GM23338 (cell line): ENCODE measurements around the gene ASB11. TPM values are rescaled to one million over a fixed set of nuclear protein-coding genes. Genes with fewer than 3 reads are reported as not detected.

Experiments used
- ATAC-seq: fragments of 200-7000 bp; cut with Tn5 transposase; 3 replicates; pipeline ENCODE4 v1.9.1; 2020
- DNase-seq: peaks from one replicate; pipeline ENCODE4 v3.0.0-alpha.2; 2015; ENCODE audit warnings: low spot score
- H2AFZ ChIP-seq: fragments of 200-600 bp; sonication (generic); 2 replicates; pipeline ENCODE4 v1.8.0; 2016; ENCODE audit warnings: antibody characterized with exemption, mild to moderate bottlenecking, moderate library complexity
- H3F3A ChIP-seq: fragments of 200-600 bp; sonication (generic); replicated peaks from 2 replicates; pipeline ENCODE4 v1.8.0; 2017; ENCODE audit warnings: antibody characterized with exemption, mixed run types, low read depth
- H3K27ac ChIP-seq: fragments of 200-600 bp; sonication (generic); 2 replicates; pipeline ENCODE4 v1.6.1; 2016; ENCODE audit warnings: low read depth
- H3K27me3 ChIP-seq: fragments of 200-600 bp; sonication (generic); 2 replicates; pipeline ENCODE4 v1.8.0; 2016; ENCODE audit warnings: mild to moderate bottlenecking, mixed run types, moderate library complexity; ENCODE audit not compliant: insufficient read depth
- H3K36me3 ChIP-seq: fragments of 200-600 bp; sonication (generic); 2 replicates; pipeline ENCODE4 v1.8.0; 2016; ENCODE audit warnings: mild to moderate bottlenecking; ENCODE audit not compliant: insufficient read depth
- H3K4me1 ChIP-seq: fragments of 200-600 bp; sonication (generic); 2 replicates; pipeline ENCODE4 v1.8.0; 2016; ENCODE audit warnings: mild to moderate bottlenecking, moderate library complexity; ENCODE audit not compliant: insufficient read depth
- H3K4me2 ChIP-seq: fragments of 200-600 bp; sonication (generic); 2 replicates; pipeline ENCODE4 v1.7.1; 2017; ENCODE audit warnings: mixed run types
- H3K4me3 ChIP-seq: fragments of 200-600 bp; sonication (generic); 2 replicates; pipeline ENCODE4 v1.6.1; 2016; ENCODE audit warnings: mixed run types
- H3K79me2 ChIP-seq: fragments of 200-600 bp; sonication (generic); replicated peaks from 2 replicates; pipeline ENCODE4 v1.8.0; 2017; ENCODE audit warnings: mild to moderate bottlenecking; ENCODE audit not compliant: insufficient read depth
- H3K9me2 ChIP-seq: fragments of 200-600 bp; sonication (generic); 2 replicates; pipeline ENCODE4 v1.8.0; 2017; ENCODE audit not compliant: insufficient read depth
- H4K20me1 ChIP-seq: fragments of 200-600 bp; sonication (generic); replicated peaks from 2 replicates; pipeline ENCODE4 v1.8.0; 2017; ENCODE audit warnings: mild to moderate bottlenecking; ENCODE audit not compliant: insufficient read depth
- H3K27ac Mint-ChIP-seq: 2 replicates; pipeline ENCODE4 v1.8.0; 2020; ENCODE audit warnings: inconsistent platforms, mild to moderate bottlenecking, moderate library complexity, mixed read lengths
- H3K27me3 Mint-ChIP-seq: 3 replicates; pipeline ENCODE4 v1.8.0; 2022; ENCODE audit warnings: low read depth, mild to moderate bottlenecking, moderate library complexity, mixed read lengths, inconsistent platforms; ENCODE audit not compliant: insufficient read depth, poor library complexity
- H3K36me3 Mint-ChIP-seq: 3 replicates; pipeline ENCODE4 v1.8.0; 2021; ENCODE audit warnings: low read depth, mild to moderate bottlenecking, inconsistent platforms, moderate library complexity, mixed read lengths
- H3K4me1 Mint-ChIP-seq: 3 replicates; pipeline ENCODE4 v1.8.0; 2020; ENCODE audit warnings: mild to moderate bottlenecking, inconsistent platforms, mixed read lengths
- H3K4me3 Mint-ChIP-seq: 3 replicates; pipeline ENCODE4 v1.8.0; 2021; ENCODE audit warnings: moderate library complexity, mild to moderate bottlenecking, inconsistent platforms, mixed read lengths
- H3K9me3 Mint-ChIP-seq: 3 replicates; pipeline ENCODE4 v1.8.0; 2020; ENCODE audit warnings: moderate library complexity, mild to moderate bottlenecking, inconsistent platforms, mixed read lengths
- CREB1 ChIP-seq: fragments of 250-450 bp; sonication (Bioruptor Pico); IDR thresholded peaks from 2 replicates; pipeline ENCODE4 v1.5.0; 2020; ENCODE audit warnings: low read depth, mild to moderate bottlenecking, moderate library complexity
- EZH2 ChIP-seq: fragments of 200-600 bp; sonication (generic); IDR thresholded peaks from one replicate; pipeline ENCODE4 v1.8.0; 2017; ENCODE audit warnings: antibody characterized with exemption, mild to moderate bottlenecking, low read depth; ENCODE audit not compliant: unreplicated experiment
- EZH2phosphoT487 ChIP-seq: fragments of 200-600 bp; sonication (generic); IDR thresholded peaks from one replicate; pipeline ENCODE4 v1.8.1; 2018; ENCODE audit warnings: antibody characterized with exemption; ENCODE audit not compliant: unreplicated experiment
- JUNB ChIP-seq: IDR thresholded peaks from one replicate; pipeline ENCODE4 v1.6.1; 2016; ENCODE audit warnings: antibody characterized with exemption; ENCODE audit not compliant: unreplicated experiment
- NANOG ChIP-seq: IDR thresholded peaks from 2 replicates; pipeline ENCODE4 v1.6.1; 2016; ENCODE audit warnings: antibody characterized with exemption, borderline replicate concordance
- POLR2AphosphoS5 ChIP-seq: IDR thresholded peaks from 2 replicates; pipeline ENCODE4 v1.6.1; 2016; ENCODE audit warnings: antibody characterized with exemption, low read depth
- STAT1 ChIP-seq: IDR thresholded peaks from one replicate; pipeline ENCODE4 v1.6.1; 2016; ENCODE audit warnings: antibody characterized with exemption; ENCODE audit not compliant: unreplicated experiment
- ZNF114 ChIP-seq: fragments of 250-450 bp; sonication (Bioruptor Pico); IDR thresholded peaks from 2 replicates; pipeline ENCODE4 v1.5.0; 2020; ENCODE audit warnings: mild to moderate bottlenecking, moderate library complexity
- ZNF331 ChIP-seq: fragments of 250-450 bp; sonication (Bioruptor Pico); IDR thresholded peaks from 2 replicates; pipeline ENCODE4 v1.5.0; 2020; ENCODE audit warnings: low read depth, mild to moderate bottlenecking, moderate library complexity
- polyA plus RNA-seq: library from polyadenylated mRNA; unstranded; fragments of >200 nt; fragmentation: Nextera tagmentation; extraction: Ambion mirVana; gene quantifications from 2 replicates; pipeline ENCODE4 v1.2.1, GENCODE V29; 2016
- total RNA-seq: library from RNA; depleted of rRNA; stranded (reverse); fragments of >200 nt; shearing (Covaris generic); gene quantifications from 2 replicates; pipeline ENCODE4 v1.2.3, GENCODE V29; 2014
- TF ChIP-seq, protein P1 (sequence below): fragments of 250-450 bp; sonication (Bioruptor Pico); IDR thresholded peaks from 2 replicates; pipeline ENCODE4 v1.5.0; 2020; ENCODE audit warnings: mild to moderate bottlenecking, moderate library complexity
- TF ChIP-seq, protein P2 (sequence below): IDR thresholded peaks from one replicate; pipeline ENCODE4 v1.6.1; 2018; ENCODE audit warnings: antibody characterized with exemption; ENCODE audit not compliant: unreplicated experiment
- TF ChIP-seq, protein P3 (sequence below), 2 experiments: fragments of 200-600 bp in 1 of 2; sonication (generic) in 1 of 2; conservative IDR thresholded peaks; 2 replicates each; pipeline versions ENCODE4 v1.5.1 to v1.6.1; 2016 to 2017; ENCODE audit warnings: antibody characterized with exemption in 2 of 2, low read depth in 2 of 2, mild to moderate bottlenecking in 2 of 2, moderate library complexity in 1 of 2
- TF ChIP-seq, protein P4 (sequence below): IDR thresholded peaks from 2 replicates; pipeline ENCODE4 v1.6.1; 2016; ENCODE audit warnings: antibody characterized with exemption

Gene ASB11
- total and polyA plus RNA-seq, 2 experiments from 2014 or later, result not detected

DNA sequence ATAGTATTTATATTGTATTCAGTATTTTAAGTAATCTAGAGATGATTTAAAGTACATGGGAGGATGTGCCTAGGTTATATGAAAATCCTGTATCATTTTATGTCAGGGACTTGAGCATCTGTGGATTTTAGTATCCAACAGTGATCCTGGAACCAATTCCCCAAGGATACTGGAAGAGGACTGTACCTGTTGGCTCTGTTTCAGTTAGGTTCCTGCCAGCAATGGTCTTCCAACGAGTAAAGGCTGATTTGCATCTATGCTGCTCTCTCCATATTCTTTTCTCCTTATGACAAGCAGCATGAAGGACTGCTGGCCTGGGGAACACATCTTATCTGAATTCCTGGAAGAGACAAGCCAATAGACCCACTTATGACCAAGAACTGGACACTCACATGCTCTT lies 80.4 kb downstream of the ASB11 start:
- TF ChIP-seq STAT1 (no peak), ZNF331 (CRISPR knock-in tag) (no peak), NANOG (no peak), POLR2AphosphoS5 (no peak), ZNF114 (no peak), JUNB (no peak), EZH2phosphoT487 (no peak), EZH2 (no peak), CREB1 (no peak)
- TF ChIP-seq, protein P1, sequence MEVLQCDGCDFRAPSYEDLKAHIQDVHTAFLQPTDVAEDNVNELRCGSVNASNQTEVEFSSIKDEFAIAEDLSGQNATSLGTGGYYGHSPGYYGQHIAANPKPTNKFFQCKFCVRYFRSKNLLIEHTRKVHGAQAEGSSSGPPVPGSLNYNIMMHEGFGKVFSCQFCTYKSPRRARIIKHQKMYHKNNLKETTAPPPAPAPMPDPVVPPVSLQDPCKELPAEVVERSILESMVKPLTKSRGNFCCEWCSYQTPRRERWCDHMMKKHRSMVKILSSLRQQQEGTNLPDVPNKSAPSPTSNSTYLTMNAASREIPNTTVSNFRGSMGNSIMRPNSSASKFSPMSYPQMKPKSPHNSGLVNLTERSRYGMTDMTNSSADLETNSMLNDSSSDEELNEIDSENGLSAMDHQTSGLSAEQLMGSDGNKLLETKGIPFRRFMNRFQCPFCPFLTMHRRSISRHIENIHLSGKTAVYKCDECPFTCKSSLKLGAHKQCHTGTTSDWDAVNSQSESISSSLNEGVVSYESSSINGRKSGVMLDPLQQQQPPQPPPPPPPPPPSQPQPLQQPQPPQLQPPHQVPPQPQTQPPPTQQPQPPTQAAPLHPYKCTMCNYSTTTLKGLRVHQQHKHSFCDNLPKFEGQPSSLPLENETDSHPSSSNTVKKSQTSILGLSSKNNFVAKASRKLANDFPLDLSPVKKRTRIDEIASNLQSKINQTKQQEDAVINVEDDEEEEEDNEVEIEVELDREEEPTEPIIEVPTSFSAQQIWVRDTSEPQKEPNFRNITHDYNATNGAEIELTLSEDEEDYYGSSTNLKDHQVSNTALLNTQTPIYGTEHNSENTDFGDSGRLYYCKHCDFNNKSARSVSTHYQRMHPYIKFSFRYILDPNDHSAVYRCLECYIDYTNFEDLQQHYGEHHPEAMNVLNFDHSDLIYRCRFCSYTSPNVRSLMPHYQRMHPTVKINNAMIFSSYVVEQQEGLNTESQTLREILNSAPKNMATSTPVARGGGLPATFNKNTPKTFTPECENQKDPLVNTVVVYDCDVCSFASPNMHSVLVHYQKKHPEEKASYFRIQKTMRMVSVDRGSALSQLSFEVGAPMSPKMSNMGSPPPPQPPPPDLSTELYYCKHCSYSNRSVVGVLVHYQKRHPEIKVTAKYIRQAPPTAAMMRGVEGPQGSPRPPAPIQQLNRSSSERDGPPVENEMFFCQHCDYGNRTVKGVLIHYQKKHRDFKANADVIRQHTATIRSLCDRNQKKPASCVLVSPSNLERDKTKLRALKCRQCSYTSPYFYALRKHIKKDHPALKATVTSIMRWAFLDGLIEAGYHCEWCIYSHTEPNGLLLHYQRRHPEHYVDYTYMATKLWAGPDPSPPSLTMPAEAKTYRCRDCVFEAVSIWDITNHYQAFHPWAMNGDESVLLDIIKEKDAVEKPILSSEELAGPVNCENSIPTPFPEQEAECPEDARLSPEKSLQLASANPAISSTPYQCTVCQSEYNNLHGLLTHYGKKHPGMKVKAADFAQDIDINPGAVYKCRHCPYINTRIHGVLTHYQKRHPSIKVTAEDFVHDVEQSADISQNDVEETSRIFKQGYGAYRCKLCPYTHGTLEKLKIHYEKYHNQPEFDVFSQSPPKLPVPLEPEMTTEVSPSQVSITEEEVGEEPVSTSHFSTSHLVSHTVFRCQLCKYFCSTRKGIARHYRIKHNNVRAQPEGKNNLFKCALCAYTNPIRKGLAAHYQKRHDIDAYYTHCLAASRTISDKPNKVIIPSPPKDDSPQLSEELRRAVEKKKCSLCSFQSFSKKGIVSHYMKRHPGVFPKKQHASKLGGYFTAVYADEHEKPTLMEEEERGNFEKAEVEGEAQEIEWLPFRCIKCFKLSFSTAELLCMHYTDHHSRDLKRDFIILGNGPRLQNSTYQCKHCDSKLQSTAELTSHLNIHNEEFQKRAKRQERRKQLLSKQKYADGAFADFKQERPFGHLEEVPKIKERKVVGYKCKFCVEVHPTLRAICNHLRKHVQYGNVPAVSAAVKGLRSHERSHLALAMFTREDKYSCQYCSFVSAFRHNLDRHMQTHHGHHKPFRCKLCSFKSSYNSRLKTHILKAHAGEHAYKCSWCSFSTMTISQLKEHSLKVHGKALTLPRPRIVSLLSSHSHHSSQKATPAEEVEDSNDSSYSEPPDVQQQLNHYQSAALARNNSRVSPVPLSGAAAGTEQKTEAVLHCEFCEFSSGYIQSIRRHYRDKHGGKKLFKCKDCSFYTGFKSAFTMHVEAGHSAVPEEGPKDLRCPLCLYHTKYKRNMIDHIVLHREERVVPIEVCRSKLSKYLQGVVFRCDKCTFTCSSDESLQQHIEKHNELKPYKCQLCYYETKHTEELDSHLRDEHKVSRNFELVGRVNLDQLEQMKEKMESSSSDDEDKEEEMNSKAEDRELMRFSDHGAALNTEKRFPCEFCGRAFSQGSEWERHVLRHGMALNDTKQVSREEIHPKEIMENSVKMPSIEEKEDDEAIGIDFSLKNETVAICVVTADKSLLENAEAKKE (CRISPR knock-in tag), result no peak
- TF ChIP-seq, protein P2, sequence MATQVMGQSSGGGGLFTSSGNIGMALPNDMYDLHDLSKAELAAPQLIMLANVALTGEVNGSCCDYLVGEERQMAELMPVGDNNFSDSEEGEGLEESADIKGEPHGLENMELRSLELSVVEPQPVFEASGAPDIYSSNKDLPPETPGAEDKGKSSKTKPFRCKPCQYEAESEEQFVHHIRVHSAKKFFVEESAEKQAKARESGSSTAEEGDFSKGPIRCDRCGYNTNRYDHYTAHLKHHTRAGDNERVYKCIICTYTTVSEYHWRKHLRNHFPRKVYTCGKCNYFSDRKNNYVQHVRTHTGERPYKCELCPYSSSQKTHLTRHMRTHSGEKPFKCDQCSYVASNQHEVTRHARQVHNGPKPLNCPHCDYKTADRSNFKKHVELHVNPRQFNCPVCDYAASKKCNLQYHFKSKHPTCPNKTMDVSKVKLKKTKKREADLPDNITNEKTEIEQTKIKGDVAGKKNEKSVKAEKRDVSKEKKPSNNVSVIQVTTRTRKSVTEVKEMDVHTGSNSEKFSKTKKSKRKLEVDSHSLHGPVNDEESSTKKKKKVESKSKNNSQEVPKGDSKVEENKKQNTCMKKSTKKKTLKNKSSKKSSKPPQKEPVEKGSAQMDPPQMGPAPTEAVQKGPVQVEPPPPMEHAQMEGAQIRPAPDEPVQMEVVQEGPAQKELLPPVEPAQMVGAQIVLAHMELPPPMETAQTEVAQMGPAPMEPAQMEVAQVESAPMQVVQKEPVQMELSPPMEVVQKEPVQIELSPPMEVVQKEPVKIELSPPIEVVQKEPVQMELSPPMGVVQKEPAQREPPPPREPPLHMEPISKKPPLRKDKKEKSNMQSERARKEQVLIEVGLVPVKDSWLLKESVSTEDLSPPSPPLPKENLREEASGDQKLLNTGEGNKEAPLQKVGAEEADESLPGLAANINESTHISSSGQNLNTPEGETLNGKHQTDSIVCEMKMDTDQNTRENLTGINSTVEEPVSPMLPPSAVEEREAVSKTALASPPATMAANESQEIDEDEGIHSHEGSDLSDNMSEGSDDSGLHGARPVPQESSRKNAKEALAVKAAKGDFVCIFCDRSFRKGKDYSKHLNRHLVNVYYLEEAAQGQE, result no peak
- TF ChIP-seq, protein P3, sequence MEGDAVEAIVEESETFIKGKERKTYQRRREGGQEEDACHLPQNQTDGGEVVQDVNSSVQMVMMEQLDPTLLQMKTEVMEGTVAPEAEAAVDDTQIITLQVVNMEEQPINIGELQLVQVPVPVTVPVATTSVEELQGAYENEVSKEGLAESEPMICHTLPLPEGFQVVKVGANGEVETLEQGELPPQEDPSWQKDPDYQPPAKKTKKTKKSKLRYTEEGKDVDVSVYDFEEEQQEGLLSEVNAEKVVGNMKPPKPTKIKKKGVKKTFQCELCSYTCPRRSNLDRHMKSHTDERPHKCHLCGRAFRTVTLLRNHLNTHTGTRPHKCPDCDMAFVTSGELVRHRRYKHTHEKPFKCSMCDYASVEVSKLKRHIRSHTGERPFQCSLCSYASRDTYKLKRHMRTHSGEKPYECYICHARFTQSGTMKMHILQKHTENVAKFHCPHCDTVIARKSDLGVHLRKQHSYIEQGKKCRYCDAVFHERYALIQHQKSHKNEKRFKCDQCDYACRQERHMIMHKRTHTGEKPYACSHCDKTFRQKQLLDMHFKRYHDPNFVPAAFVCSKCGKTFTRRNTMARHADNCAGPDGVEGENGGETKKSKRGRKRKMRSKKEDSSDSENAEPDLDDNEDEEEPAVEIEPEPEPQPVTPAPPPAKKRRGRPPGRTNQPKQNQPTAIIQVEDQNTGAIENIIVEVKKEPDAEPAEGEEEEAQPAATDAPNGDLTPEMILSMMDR (conservative IDR thresholded peaks at IDR 0.05; ENCODE audit: low read depth in 2 of 2), result no peak
- TF ChIP-seq, protein P4, sequence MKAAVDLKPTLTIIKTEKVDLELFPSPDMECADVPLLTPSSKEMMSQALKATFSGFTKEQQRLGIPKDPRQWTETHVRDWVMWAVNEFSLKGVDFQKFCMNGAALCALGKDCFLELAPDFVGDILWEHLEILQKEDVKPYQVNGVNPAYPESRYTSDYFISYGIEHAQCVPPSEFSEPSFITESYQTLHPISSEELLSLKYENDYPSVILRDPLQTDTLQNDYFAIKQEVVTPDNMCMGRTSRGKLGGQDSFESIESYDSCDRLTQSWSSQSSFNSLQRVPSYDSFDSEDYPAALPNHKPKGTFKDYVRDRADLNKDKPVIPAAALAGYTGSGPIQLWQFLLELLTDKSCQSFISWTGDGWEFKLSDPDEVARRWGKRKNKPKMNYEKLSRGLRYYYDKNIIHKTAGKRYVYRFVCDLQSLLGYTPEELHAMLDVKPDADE, result no peak
- no peak overlapping the region for H3K4me3 Mint-ChIP-seq

More for the DNA sequence above, 80.4 kb downstream of the ASB11 start:
- H2AFZ ChIP-seq, result no peak overlapping the region
- H3K4me3 ChIP-seq, result no peak overlapping the region
- Mint-ChIP-seq H3K4me1 (no peaks in the 10 kb centered on the region), H3K27me3 (no peaks in the 10 kb centered on the region), H3K36me3 (no peaks in the 10 kb centered on the region), H3K27ac (no peak overlapping the region), H3K9me3 (peaks cover 3% of the 10 kb centered on the region; the same call in 1 of the 3 replicates)
- H3K4me1 ChIP-seq, result no peaks in the 10 kb centered on the region
- H4K20me1 ChIP-seq, result no peaks in the 10 kb centered on the region
- no peaks in the 10 kb centered on the region for H3K79me2 ChIP-seq
- ATAC-seq, result no peak
- no peaks in the 10 kb centered on the region for H3K36me3 ChIP-seq
- DNase-seq, result no peak
- H3K4me2 ChIP-seq, result no peak overlapping the region
- no peaks in the 10 kb centered on the region for H3K9me2 ChIP-seq
- no peaks in the 10 kb centered on the region for H3F3A ChIP-seq
- H3K27me3 ChIP-seq, result no peaks in the 10 kb centered on the region
- H3K27ac ChIP-seq, result no peak overlapping the region
